Astrocyte of the spinal cord (primary cell): ENCODE measurements around the gene NPAS3.

ENCODE experiments used
- DNase-seq: peaks from one replicate; pipeline ENCODE4 v3.0.0; 2011; ENCODE audit warnings: low read depth, low spot score
- H3K4me3 ChIP-seq: 2 replicates; pipeline ENCODE4 v1.5.1; 2011; ENCODE audit warnings: low read depth, mild to moderate bottlenecking, low read length, moderate library complexity
- CTCF ChIP-seq: IDR thresholded peaks from 2 replicates; pipeline ENCODE4 v1.5.1; 2012; ENCODE audit warnings: low read depth, mild to moderate bottlenecking, low read length, inconsistent platforms
- in situ Hi-C: cut with HindIII; loops from 2 replicates; pipeline ENCODE4 v1.10.0; 2017; ENCODE audit warnings: low sequenced_read_pairs

NPAS3 gene

GRCh38 chr14:33406766-33407165, 468.1 kb downstream of the NPAS3 start:
- in situ Hi-C loops = no loop called here
- DNase-seq = no peak
- no peak overlapping the region for H3K4me3 ChIP-seq
- TF ChIP-seq CTCF = no peak

GRCh38 chr14:33408291-33408690, 469.6 kb downstream of the NPAS3 start:
- in situ Hi-C loops = no loop called here
- no peak for TF ChIP-seq CTCF
- H3K4me3 ChIP-seq = no peak overlapping the region
- DNase-seq = no peak

- no peak for TF ChIP-seq CTCF
- no peak overlapping the region for H3K4me3 ChIP-seq
- no peak for DNase-seq
- in situ Hi-C loops = no loop called here
Observed at GRCh38 chr14:33412450-33412849, 473.8 kb downstream of the NPAS3 start.

- H3K4me3 ChIP-seq = no peak overlapping the region
- in situ Hi-C loops = no loop called here
- no peak for TF ChIP-seq CTCF
- no peak for DNase-seq
Observed at GRCh38 chr14:33413381-33413780, 474.7 kb downstream of the NPAS3 start.

GRCh38 chr14:33414041-33414440, 475.4 kb downstream of the NPAS3 start:
- no peak for DNase-seq
- in situ Hi-C loops = no loop called here
- no peak overlapping the region for H3K4me3 ChIP-seq
- TF ChIP-seq CTCF = no peak

GRCh38 chr14:33420051-33420627, 481.5 kb downstream of the NPAS3 start:
- no peak for DNase-seq
- no peak for TF ChIP-seq CTCF
- in situ Hi-C loops = no loop called here
- H3K4me3 ChIP-seq = no peak overlapping the region
